HG03097 (cell line): ENCODE measurements around the gene ANAPC16.
"Not testable (repeated sequence)": the region's sequence is repeated elsewhere in the genome, so short reads cannot be mapped to it uniquely, and the experiment has no call there.

Experiments used
- ATAC-seq: cut with Tn5 transposase; IDR thresholded peaks from one replicate; pipeline ENCODE4 v1.9.1; 2021; ENCODE audit not compliant: unreplicated experiment, low FRiP score

The ANAPC16 gene

GRCh38 chr10:72260976-72261783, 45.4 kb downstream of the ANAPC16 start:
- peak; percentile 42 for ATAC-seq

- ATAC-seq = peak; percentile 11
Measured at GRCh38 chr10:72261784-72262404, 46.1 kb downstream of the ANAPC16 start.

GRCh38 chr10:72263613-72264241, 47.9 kb downstream of the ANAPC16 start:
- no peak for ATAC-seq

GRCh38 chr10:72264536-72264935, 48.7 kb downstream of the ANAPC16 start:
- ATAC-seq = no peak

- no peak for ATAC-seq
Measured at GRCh38 chr10:72265508-72265907, 49.7 kb downstream of the ANAPC16 start.

GRCh38 chr10:72265990-72266865, 50.4 kb downstream of the ANAPC16 start:
- no peak for ATAC-seq

GRCh38 chr10:72267381-72267780, 51.6 kb downstream of the ANAPC16 start:
- no peak for ATAC-seq

GRCh38 chr10:72267819-72268399, 52.1 kb downstream of the ANAPC16 start:
- ATAC-seq = no peak

GRCh38 chr10:72268475-72269200, 52.8 kb downstream of the ANAPC16 start:
- not testable (repeated sequence) for ATAC-seq

GRCh38 chr10:72270607-72271281, 54.9 kb downstream of the ANAPC16 start:
- ATAC-seq = no peak

GRCh38 chr10:72272689-72273409, 57.0 kb downstream of the ANAPC16 start:
- ATAC-seq = peak; percentile 25

GRCh38 chr10:72273410-72274212, 57.8 kb downstream of the ANAPC16 start, which contains the start of gene DDIT4:
Gene DDIT4, plus strand, starts transcription at chr10:72273924. Its CDS starts 293 bp downstream, at chr10:72274217.
- ATAC-seq = peak; percentile 86

GRCh38 chr10:72274213-72274729, 58.5 kb downstream of the ANAPC16 start:
- no peak for ATAC-seq

GRCh38 chr10:72274730-72275350, 59.0 kb downstream of the ANAPC16 start:
- ATAC-seq = no peak

- no peak for ATAC-seq
Measured at GRCh38 chr10:72275351-72276012, 59.7 kb downstream of the ANAPC16 start.

GRCh38 chr10:72276013-72276387, 60.2 kb downstream of the ANAPC16 start:
- no peak for ATAC-seq
